NK-92 treated with Interleukin-12 subunit alpha and Interleukin-12 subunit beta, amount 100 ng/mL, for 24 hours (cell line): ENCODE data around the gene PCMT1.
"Not testable (repeated sequence)": the region's sequence is repeated elsewhere in the genome, so short reads cannot be mapped to it uniquely, and the experiment has no call there.

Experiments
- DNase-seq: peaks from one replicate; lab custom pipeline; 2025; lab: John Stamatoyannopoulos, UW

Gene PCMT1

GRCh38 chr6:149749594-149750135, at the start of gene PCMT1:
Gene PCMT1 (plus strand): TSS chr6:149749741. CDS start chr6:149749902, 161 bp downstream.
- DNase-seq = peak; percentile 89

- no peak for DNase-seq
These were observed 47.8 kb upstream of the PCMT1 start for GRCh38 chr6:149701714-149702113.

GRCh38 chr6:149711711-149712110, 37.8 kb upstream of the PCMT1 start:
- DNase-seq = no peak

GRCh38 chr6:149714442-149714841, 35.1 kb upstream of the PCMT1 start:
- no peak for DNase-seq

- DNase-seq = no peak
These were observed 33.2 kb upstream of the PCMT1 start for GRCh38 chr6:149716181-149716963.

DNA sequence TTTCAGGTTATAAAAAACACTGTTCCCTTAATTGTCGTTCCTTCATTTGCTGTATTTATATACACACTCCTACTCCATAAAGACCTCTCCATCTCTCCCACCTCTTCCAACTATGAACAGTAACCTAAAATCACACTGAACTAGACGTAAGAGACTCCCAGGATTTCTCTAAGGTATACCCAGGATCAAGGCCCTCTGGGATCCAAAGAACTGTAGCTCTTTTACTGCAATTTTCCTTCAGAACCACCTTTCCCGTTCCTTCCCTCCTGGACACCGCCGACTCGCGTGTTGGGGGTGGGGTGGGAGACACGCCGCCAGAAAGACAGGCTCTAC, 32.3 kb upstream of the PCMT1 start:
- no peak for DNase-seq

DNA sequence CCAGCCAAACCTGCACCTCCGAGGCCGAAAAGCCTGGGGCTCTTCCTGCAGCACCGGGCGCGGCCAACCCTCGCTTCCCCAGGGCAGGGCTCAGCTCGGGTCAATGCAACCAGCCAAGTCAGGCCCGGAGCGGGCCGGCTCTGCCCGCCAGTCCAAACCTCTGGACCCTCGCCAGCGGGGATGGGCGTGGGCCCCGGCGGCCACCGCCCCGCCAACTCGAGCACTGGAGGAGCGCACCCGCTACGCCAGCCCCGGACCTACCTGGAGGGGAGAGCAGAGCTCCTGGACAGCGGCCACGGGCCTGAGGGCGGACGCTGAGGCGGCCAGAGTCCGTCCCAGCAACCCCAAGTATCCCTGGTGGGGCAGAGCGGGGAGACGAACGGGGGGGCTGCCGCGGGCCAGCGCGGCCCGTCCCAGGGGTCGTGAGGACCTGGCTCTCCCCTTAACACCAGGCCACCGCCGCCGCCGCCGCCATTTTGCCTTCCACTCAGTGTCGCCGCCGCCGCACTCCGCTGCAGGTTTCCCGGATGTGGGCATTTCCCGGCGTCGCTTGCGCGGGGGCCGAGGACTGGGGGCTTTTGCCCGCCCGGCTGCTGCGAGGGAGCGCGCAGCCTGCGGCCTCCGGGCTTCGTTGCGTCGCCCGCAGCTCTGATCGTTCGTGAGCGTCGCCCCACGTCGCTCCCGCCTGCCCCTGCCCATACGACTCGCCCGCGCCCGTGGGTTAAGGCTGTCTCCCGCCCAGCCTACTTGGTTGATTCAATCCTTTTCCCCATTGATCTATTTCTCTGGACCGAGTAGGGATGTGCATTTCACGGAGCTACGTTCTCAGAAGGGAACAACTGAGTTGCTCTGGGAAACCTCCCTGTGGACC, 31.7 kb upstream of the PCMT1 start, which contains the start of gene LATS1:
Gene LATS1, minus strand, starts transcription at position 514 of the 871 bp plus-strand sequence. CDS start 15,975 bp downstream, outside the sequence.
- DNase-seq = peak; percentile 83

- DNase-seq = no peak
These were observed 30.0 kb upstream of the PCMT1 start for GRCh38 chr6:149719531-149719930.

DNA sequence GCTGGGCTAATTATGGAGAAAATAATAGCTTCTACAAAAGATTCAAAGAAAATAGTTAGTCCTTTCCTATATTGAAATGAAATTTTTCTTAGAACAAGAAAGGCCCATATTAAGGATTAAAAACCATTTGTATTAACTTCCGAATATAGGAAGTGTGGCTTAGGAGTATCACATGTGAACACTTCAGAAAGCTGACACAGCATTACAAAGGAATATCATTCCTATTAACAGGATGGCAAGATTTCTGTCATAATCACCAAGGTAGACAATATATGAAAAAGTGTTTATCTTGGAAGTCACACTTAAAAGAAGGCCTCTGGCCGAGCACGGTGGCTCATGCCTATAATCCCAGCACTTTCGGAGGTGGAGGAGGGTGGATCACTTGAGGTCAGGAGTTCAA, 26.3 kb upstream of the PCMT1 start:
- DNase-seq = no peak

DNA sequence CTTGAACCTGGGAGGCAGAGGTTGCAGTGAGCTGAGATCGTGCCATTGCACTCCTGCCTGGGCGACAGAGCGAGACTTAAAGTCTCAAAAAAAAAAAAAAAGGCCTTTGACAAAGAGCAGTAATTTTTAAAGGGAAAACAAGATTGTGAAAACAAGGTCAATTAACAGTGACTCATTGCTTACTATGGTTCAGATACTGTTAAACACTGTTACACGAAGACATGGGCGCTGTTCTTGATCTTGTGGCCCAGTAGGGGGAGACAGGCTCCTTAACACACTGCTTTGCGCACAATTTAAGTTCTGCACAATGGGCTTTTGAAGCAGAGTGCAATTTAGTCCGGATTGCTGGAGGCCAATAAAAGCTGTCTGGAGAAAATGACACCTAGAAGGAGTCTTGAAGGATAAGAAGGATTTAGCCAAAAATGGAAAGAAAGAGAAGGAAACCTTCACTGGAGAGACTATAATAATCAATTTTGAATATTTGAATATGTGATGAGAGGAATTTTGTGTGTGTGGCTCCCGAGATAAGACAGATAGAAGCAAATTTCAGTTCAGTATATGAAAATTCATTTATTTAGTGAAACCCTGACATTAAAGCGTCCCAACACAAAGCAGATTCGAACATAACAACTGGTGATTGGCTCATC, 25.6 kb upstream of the PCMT1 start:
- no peak for DNase-seq

DNA sequence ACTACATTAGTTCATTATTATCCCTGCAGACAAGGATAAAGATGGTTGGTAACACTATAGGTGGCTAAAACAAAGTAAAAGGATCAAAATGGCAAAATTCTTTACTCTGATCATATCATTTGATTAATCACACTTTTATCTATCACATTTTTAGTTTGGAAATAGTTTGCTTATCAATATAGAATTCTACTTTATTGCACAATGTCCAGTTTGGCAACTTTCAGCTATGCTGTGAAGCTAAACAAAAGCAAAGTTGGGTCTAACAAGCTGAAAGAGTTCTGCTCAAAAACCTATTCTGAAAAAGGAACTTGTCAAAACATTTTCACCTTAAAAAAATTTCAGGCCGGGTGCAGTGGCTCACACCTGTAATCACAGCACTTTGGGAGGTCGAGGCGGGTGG, 23.8 kb upstream of the PCMT1 start:
- no peak for DNase-seq

- DNase-seq = no peak
These were observed 21.6 kb upstream of the PCMT1 start for GRCh38 chr6:149727793-149728498.

- no peak for DNase-seq
These were observed 20.9 kb upstream of the PCMT1 start for GRCh38 chr6:149728499-149729234.

DNA sequence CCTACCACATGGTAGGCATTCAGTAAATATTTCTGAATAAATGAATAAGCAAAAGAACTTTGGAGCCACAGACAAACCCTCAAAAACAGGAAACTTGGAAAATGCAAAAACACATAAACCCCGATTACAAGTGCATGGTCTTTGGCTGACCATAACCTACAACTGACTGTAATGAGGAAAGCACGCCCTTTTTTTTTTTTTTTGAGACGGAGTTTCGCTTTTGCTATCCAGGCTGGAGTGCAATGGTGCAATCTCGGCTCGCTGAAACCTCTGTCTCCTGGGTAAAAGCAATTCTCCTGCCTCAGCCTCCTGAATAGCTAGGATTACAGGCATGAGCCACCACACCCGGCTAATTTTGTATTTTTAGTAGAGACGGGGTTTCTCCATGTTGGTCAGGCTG, 19.7 kb upstream of the PCMT1 start:
- no peak for DNase-seq

DNA sequence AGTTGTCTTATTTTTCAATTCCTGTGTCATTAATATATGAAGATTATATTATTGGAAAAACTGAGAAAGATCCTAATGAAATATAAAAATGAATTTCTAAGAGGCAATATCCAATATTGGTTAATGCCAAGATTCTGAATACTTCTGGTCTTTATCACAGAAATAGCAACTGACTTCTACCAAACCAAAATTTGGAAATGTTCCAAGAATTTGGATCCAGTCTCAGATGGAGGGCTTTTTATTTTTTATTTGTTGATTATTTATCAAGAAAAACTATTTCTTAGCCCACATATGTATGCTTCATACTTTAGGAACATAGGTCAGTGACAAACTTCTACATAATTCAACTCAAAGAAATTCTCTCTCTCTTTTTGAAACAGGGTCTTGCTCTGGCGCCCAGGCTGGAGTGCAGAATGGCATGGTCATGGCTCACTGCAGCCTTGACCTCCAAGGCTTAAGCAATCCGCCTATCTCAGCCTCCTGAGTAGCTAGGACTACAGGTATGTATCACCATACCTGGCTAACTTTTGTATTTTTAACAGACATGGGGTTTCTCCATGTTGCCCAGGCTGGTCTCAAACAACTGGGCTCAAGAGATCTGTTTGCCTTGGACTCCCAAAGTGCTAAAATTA, 16.3 kb upstream of the PCMT1 start:
- DNase-seq = no peak

GRCh38 chr6:149734915-149735314, 14.6 kb upstream of the PCMT1 start:
- no peak for DNase-seq

DNA sequence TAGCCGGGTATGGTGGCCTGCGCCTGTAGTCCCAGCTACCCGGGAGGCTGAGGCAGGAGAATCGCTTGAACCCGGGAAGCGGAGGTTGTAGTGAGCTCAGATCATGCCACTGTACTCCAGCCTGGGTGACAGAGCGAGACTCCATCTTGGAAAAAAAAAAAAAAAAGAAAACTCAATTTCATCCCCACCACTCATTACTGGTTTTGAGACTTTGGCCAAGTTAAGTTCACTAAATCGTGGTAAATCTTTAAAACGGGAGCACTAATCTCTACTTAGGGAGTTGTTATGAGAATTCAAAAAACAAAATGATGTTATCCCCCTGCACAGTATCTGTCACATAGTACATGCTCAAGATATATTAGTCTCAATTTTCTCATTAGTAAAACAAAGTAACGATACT, 4.3 kb upstream of the PCMT1 start:
- not testable (repeated sequence) for DNase-seq

DNA sequence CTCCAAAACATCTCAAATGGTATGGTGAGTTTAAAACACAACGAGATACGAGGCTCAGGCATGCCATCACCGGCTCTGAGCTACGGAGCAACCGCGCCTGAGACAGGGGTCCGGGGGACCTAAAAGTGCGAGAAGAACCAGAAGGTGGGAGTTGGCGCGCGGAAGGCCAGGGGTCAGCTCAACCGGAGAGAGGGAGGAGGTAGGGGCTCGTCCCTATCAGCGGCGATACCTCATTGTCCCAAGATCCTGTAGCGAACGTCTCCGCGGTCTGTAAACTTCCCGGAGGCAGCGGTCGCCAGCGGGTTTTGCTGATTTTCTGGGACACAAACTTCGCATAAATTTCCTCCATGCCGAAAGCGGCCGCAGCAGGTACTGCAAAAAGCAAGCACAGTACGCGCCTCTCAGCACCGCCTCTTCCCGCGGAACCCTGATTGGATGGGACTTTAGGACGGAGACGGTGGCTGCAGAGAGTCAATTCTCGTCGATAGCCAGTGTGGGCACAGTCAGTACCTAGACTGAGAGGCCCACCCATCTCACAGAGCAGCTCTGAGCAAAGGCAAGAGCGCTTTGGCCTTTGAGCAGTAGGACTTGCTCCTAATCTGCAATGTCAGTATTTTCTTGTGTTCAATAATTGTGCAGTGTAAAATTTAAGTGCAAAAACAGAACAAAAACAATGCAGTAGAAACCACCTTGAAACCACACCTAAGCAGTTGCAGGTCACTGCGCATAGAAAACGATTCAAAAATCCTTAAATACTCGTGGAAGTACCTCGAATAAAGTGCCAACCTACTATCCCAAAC, 3.2 kb upstream of the PCMT1 start, which contains the start of gene NUP43:
Gene NUP43, minus strand, starts transcription at position 383 of the 800 bp plus-strand sequence. Its CDS starts 34 bp downstream, at position 349.
- DNase-seq = peak; percentile 84

GRCh38 chr6:149749082-149749593, 403 bp upstream of the PCMT1 start:
- not testable (repeated sequence) for DNase-seq
